Endothelial cell of umbilical vein (primary cell): ENCODE measurements around the gene HS3ST3A1.

ENCODE experiments used
- EZH2 ChIP-seq: IDR thresholded peaks from 2 replicates; pipeline ENCODE4 v1.6.1; 2012; ENCODE audit warnings: borderline replicate concordance, low read depth, mild to moderate bottlenecking, moderate library complexity, low read length, inconsistent platforms; ENCODE audit not compliant: severe bottlenecking
- POLR2AphosphoS5 ChIP-seq: IDR thresholded peaks from 2 replicates; pipeline ENCODE4 v1.6.1; 2012; ENCODE audit warnings: low read depth, mild to moderate bottlenecking, control low read depth, low read length, moderate library complexity; ENCODE audit not compliant: insufficient read depth
- TF ChIP-seq, protein P1 (sequence below), 2 donors: IDR thresholded peaks; 1 replicate in 1 of 2; 2 replicates in 1 of 2; pipeline ENCODE4 v1.5.1; 2011; ENCODE audit warnings: low read length in 2 of 2, mild to moderate bottlenecking in 2 of 2, moderate library complexity in 2 of 2, control low read depth in 1 of 2, inconsistent platforms in 1 of 2, low read depth in 1 of 2; ENCODE audit not compliant: insufficient read depth in 1 of 2; ENCODE audit errors: extremely low read depth in 1 of 2
- TF ChIP-seq, protein P2 (sequence below): IDR thresholded peaks from 2 replicates; pipeline ENCODE4 v1.6.1; 2011; ENCODE audit not compliant: insufficient read depth, insufficient read length

DNA sequence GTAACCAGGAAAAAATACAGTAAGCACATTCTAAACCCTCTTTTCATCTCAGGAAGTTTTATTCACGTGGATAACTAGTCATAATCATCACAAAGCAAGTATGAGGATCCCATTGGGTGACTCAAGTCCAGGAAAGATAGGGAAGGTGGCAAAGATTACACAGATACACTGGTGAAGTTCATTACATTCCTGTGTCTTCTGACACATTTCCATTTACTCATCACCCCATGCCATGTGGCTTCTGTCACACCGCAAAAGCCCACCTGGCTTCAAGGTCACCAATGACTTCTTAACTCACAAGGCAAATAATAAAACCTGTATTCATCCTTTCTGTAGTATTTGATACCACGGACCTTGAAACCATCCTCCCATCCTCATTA, 17.0 kb downstream of the HS3ST3A1 start:
- TF ChIP-seq EZH2 (no peak), POLR2AphosphoS5 (no peak)
- TF ChIP-seq, protein P1, sequence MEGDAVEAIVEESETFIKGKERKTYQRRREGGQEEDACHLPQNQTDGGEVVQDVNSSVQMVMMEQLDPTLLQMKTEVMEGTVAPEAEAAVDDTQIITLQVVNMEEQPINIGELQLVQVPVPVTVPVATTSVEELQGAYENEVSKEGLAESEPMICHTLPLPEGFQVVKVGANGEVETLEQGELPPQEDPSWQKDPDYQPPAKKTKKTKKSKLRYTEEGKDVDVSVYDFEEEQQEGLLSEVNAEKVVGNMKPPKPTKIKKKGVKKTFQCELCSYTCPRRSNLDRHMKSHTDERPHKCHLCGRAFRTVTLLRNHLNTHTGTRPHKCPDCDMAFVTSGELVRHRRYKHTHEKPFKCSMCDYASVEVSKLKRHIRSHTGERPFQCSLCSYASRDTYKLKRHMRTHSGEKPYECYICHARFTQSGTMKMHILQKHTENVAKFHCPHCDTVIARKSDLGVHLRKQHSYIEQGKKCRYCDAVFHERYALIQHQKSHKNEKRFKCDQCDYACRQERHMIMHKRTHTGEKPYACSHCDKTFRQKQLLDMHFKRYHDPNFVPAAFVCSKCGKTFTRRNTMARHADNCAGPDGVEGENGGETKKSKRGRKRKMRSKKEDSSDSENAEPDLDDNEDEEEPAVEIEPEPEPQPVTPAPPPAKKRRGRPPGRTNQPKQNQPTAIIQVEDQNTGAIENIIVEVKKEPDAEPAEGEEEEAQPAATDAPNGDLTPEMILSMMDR (IDR thresholded peaks at IDR 0.05; ENCODE audit: extremely low read depth in 1 of 2, insufficient read depth in 1 of 2, low read depth in 1 of 2, low read length in 2 of 2) = no peak
- TF ChIP-seq, protein P2, sequence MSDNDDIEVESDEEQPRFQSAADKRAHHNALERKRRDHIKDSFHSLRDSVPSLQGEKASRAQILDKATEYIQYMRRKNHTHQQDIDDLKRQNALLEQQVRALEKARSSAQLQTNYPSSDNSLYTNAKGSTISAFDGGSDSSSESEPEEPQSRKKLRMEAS = no peak
